Neural cell (in vitro differentiated cells): ENCODE measurements around the gene SLBP. TPM values are rescaled to one million over a fixed set of nuclear protein-coding genes. Genes with fewer than 3 reads are reported as not detected.

Experiments used
- H2AFZ ChIP-seq: fragments of 200-600, 300-800 bp; sonication (generic), shearing (Covaris generic); 2 replicates; pipeline ENCODE4 v1.6.0; 2014; ENCODE audit warnings: low read depth, mild to moderate bottlenecking, antibody characterized with exemption, low read length, moderate library complexity
- H3F3A ChIP-seq: fragments of 200-600 bp; shearing (Covaris generic); 2 replicates; pipeline ENCODE4 v1.6.1; 2016; ENCODE audit warnings: mild to moderate bottlenecking, moderate library complexity, mixed read lengths, antibody characterized with exemption, low read length; ENCODE audit not compliant: insufficient read depth, poor library complexity, severe bottlenecking
- H3K27ac ChIP-seq: fragments of 200-600, 300-800 bp; sonication (generic), shearing (Covaris generic); 2 replicates; pipeline ENCODE4 v1.5.1; 2014; ENCODE audit warnings: mild to moderate bottlenecking, low read length, moderate library complexity
- H3K27me3 ChIP-seq: fragments of 300-800, 200-600 bp; sonication (generic), shearing (Covaris generic); 2 replicates; pipeline ENCODE4 v1.6.0; 2014; ENCODE audit warnings: mild to moderate bottlenecking, low read depth, low read length, moderate library complexity; ENCODE audit not compliant: insufficient read depth
- H3K36me3 ChIP-seq: fragments of 300-800, 200-600 bp; sonication (generic), shearing (Covaris generic); 2 replicates; pipeline ENCODE4 v1.5.1; 2014; ENCODE audit warnings: mild to moderate bottlenecking, antibody characterized with exemption, low read length, moderate library complexity; ENCODE audit not compliant: insufficient read depth
- H3K4me2 ChIP-seq: fragments of 300-800, 200-600 bp; sonication (generic), shearing (Covaris generic); 2 replicates; pipeline ENCODE4 v1.6.0; 2014; ENCODE audit warnings: mild to moderate bottlenecking, low read length
- H3K4me3 ChIP-seq: fragments of 300-800, 200-600 bp; sonication (generic), shearing (Covaris generic); 2 replicates; pipeline ENCODE4 v1.5.1; 2014; ENCODE audit warnings: mild to moderate bottlenecking, low read length, moderate library complexity
- H3K79me2 ChIP-seq: fragments of 200-600 bp; shearing (Covaris generic); replicated peaks from 2 replicates; pipeline ENCODE4 v1.6.0; 2014; ENCODE audit warnings: mild to moderate bottlenecking, low read length, moderate library complexity; ENCODE audit not compliant: insufficient read depth
- H3K9ac ChIP-seq: fragments of 300-800, 200-600 bp; sonication (generic), shearing (Covaris generic); 2 replicates; pipeline ENCODE4 v1.6.1; 2016; ENCODE audit warnings: mild to moderate bottlenecking, low read length, mixed read lengths
- H3K9me2 ChIP-seq: fragments of 200-600 bp; shearing (Covaris generic); 2 replicates; pipeline ENCODE4 v1.6.1; 2016; ENCODE audit warnings: mild to moderate bottlenecking, low read length, mixed read lengths; ENCODE audit not compliant: insufficient read depth
- H3K9me3 ChIP-seq: fragments of 200-600, 300-800 bp; sonication (generic), shearing (Covaris generic); 2 replicates; pipeline ENCODE4 v1.6.1; 2016; ENCODE audit warnings: mild to moderate bottlenecking, mixed run types, low read length, moderate library complexity, mixed read lengths
- H4K20me1 ChIP-seq: fragments of 200-600 bp; shearing (Covaris generic); 2 replicates; pipeline ENCODE4 v1.6.1; 2016; ENCODE audit warnings: mild to moderate bottlenecking, mixed run types; ENCODE audit not compliant: insufficient read depth
- CTCF ChIP-seq: fragments of 450-650 bp; IDR thresholded peaks from 2 replicates; pipeline ENCODE4 v1.5.1; 2014; ENCODE audit warnings: antibody characterized with exemption, mild to moderate bottlenecking, moderate library complexity; ENCODE audit not compliant: poor library complexity, severe bottlenecking
- EP300 ChIP-seq: fragments of 450-650 bp; conservative IDR thresholded peaks from 2 replicates; pipeline ENCODE4 v1.6.1; 2014; ENCODE audit warnings: antibody characterized with exemption, mild to moderate bottlenecking, moderate library complexity; ENCODE audit not compliant: poor library complexity, severe bottlenecking
- EZH2 ChIP-seq: fragments of 200-600, 300-800 bp; shearing (Covaris generic), sonication (generic); IDR thresholded peaks from 2 replicates; pipeline ENCODE4 v1.6.1; 2014; ENCODE audit warnings: antibody characterized with exemption, low read length, borderline replicate concordance, mild to moderate bottlenecking; ENCODE audit not compliant: insufficient read depth, poor library complexity, severe bottlenecking
- MXI1 ChIP-seq: fragments of 450-650 bp; conservative IDR thresholded peaks from 2 replicates; pipeline ENCODE4 v1.6.1; 2014; ENCODE audit warnings: antibody characterized with exemption, mild to moderate bottlenecking; ENCODE audit not compliant: poor library complexity, severe bottlenecking
- POLR2AphosphoS5 ChIP-seq: IDR thresholded peaks from 2 replicates; pipeline ENCODE4 v1.6.1; 2012
- RAD21 ChIP-seq: fragments of 450-650 bp; conservative IDR thresholded peaks from 2 replicates; pipeline ENCODE4 v1.6.1; 2014; ENCODE audit warnings: antibody characterized with exemption, mild to moderate bottlenecking, moderate library complexity
- SMC3 ChIP-seq: fragments of 450-650 bp; conservative IDR thresholded peaks from 2 replicates; pipeline ENCODE4 v1.6.1; 2014; ENCODE audit warnings: antibody characterized with exemption, mild to moderate bottlenecking, moderate library complexity; ENCODE audit not compliant: poor library complexity
- TAF1 ChIP-seq: IDR thresholded peaks from 2 replicates; pipeline ENCODE4 v1.6.1; 2012; ENCODE audit warnings: low read depth
- polyA plus RNA-seq: library from polyadenylated mRNA; depleted of rRNA; stranded (reverse); fragments of >200 nt; gene quantifications from 2 replicates; pipeline ENCODE4 v1.2.3, GENCODE V29; 2014
- TF ChIP-seq, protein P1 (sequence below): IDR thresholded peaks from 2 replicates; pipeline ENCODE4 v1.6.1; 2012; ENCODE audit warnings: borderline replicate concordance

Gene SLBP
- polyA plus RNA-seq, 1 donor from 2014 or later, result 111 TPM

DNA sequence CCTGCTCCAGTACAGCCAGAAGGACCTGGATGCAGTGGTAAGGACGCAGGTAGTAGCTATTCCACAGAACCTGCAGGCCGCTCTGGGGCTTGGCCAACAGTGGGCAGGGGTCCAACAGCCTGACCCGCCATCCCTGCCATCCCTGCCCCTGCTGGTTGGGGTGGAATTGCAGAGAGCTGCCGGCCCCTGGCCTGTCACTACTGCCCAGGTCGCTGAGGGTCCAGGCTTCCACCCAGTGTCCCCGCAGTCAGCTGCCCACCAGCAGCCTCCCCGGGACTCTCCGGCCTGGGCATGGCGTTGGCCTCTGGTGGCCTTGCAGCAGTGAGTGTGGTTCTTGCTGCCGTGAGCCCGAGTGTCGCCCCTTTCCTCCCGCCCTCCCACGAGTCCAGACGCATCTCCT, 25.5 kb upstream of the SLBP start:
- TF ChIP-seq TAF1 (no peak), EZH2 (no peak), CTCF (no peak), SMC3 (no peak), EP300 (no peak), POLR2AphosphoS5 (no peak), MXI1 (no peak), RAD21 (no peak)
- TF ChIP-seq, protein P1, sequence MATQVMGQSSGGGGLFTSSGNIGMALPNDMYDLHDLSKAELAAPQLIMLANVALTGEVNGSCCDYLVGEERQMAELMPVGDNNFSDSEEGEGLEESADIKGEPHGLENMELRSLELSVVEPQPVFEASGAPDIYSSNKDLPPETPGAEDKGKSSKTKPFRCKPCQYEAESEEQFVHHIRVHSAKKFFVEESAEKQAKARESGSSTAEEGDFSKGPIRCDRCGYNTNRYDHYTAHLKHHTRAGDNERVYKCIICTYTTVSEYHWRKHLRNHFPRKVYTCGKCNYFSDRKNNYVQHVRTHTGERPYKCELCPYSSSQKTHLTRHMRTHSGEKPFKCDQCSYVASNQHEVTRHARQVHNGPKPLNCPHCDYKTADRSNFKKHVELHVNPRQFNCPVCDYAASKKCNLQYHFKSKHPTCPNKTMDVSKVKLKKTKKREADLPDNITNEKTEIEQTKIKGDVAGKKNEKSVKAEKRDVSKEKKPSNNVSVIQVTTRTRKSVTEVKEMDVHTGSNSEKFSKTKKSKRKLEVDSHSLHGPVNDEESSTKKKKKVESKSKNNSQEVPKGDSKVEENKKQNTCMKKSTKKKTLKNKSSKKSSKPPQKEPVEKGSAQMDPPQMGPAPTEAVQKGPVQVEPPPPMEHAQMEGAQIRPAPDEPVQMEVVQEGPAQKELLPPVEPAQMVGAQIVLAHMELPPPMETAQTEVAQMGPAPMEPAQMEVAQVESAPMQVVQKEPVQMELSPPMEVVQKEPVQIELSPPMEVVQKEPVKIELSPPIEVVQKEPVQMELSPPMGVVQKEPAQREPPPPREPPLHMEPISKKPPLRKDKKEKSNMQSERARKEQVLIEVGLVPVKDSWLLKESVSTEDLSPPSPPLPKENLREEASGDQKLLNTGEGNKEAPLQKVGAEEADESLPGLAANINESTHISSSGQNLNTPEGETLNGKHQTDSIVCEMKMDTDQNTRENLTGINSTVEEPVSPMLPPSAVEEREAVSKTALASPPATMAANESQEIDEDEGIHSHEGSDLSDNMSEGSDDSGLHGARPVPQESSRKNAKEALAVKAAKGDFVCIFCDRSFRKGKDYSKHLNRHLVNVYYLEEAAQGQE, result no peak
- Histone ChIP-seq H4K20me1 (no peaks in the 10 kb centered on the region), H3K36me3 (no peaks in the 10 kb centered on the region), H3K4me2 (no peak overlapping the region), H3K27ac (no peak overlapping the region), H3K27me3 (no peaks in the 10 kb centered on the region), H3F3A (no peaks in the 10 kb centered on the region), H3K4me3 (no peak overlapping the region), H3K9me3 (no peaks in the 10 kb centered on the region), H3K9ac (no peak overlapping the region), H3K79me2 (no peaks in the 10 kb centered on the region), H3K9me2 (no peaks in the 10 kb centered on the region), H2AFZ (no peak overlapping the region)

GRCh38 chr4:1736812-1737211, 24.7 kb upstream of the SLBP start:
- no peak overlapping the region for H3K9ac ChIP-seq
- no peaks in the 10 kb centered on the region for H4K20me1 ChIP-seq
- H3F3A ChIP-seq, result no peaks in the 10 kb centered on the region
- H3K27me3 ChIP-seq, result no peaks in the 10 kb centered on the region
- H2AFZ ChIP-seq, result no peak overlapping the region
- no peaks in the 10 kb centered on the region for H3K36me3 ChIP-seq
- H3K4me3 ChIP-seq, result no peak overlapping the region
- H3K79me2 ChIP-seq, result no peaks in the 10 kb centered on the region
- H3K9me2 ChIP-seq, result no peaks in the 10 kb centered on the region
- H3K27ac ChIP-seq, result no peak overlapping the region
- TF ChIP-seq TAF1, result no peak
- no peaks in the 10 kb centered on the region for H3K9me3 ChIP-seq
- H3K4me2 ChIP-seq, result no peak overlapping the region

DNA sequence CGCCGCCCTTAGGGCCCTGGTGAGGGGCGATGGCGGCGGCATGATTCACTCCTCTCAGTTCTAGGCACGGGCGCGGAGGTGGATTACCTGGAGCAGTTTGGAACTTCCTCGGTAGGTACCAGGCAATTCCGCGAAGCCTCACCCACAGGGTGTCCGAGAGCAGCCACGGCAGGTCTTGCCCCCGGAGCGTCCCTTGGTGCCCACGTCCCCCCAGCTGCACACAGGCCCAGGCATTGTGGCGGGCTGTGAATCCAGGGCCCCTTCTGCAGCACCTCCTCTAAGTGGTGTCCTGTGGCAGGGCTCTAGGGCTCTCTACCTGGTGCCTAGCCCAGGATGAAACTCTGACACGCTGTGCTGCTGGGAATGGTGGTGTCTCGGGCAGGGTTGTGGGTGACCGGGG, 23.1 kb upstream of the SLBP start:
- no peak for TF ChIP-seq POLR2AphosphoS5
- H3F3A ChIP-seq, result no peaks in the 10 kb centered on the region
- no peaks in the 10 kb centered on the region for H3K27me3 ChIP-seq
- H3K9ac ChIP-seq, result no peak overlapping the region
- no peaks in the 10 kb centered on the region for H3K79me2 ChIP-seq
- no peak overlapping the region for H3K4me2 ChIP-seq
- H3K9me2 ChIP-seq, result no peaks in the 10 kb centered on the region
- H3K9me3 ChIP-seq, result no peaks in the 10 kb centered on the region
- H3K4me3 ChIP-seq, result no peak overlapping the region
- H3K36me3 ChIP-seq, result no peaks in the 10 kb centered on the region
- no peaks in the 10 kb centered on the region for H4K20me1 ChIP-seq
- no peak overlapping the region for H2AFZ ChIP-seq
- no peak overlapping the region for H3K27ac ChIP-seq
